Thyroid gland (tissue), 4 donors: Measurements from ENCODE around the gene PVALB. TPM values are rescaled to one million over a fixed set of nuclear protein-coding genes. Genes with fewer than 3 reads are reported as not detected.

ENCODE experiments used
- DNase-seq, 2 donors: peaks; one replicate each; pipeline ENCODE4 v3.0.0-alpha.2; 2019
- H3K27ac ChIP-seq, 3 donors: fragments of 200-600 bp; sonication (generic); 1 replicate in 2 of 3; 2 replicates in 1 of 3; pipeline ENCODE4 v1.5.1; 2016 to 2019; ENCODE audit warnings: mild to moderate bottlenecking in 1 of 3, moderate library complexity in 1 of 3
- H3K27me3 ChIP-seq: fragments of 200-600 bp; sonication (generic); one replicate; pipeline ENCODE4 v1.5.1; 2019
- H3K36me3 ChIP-seq, 2 donors: fragments of 200-600 bp; sonication (generic); one replicate each; pipeline ENCODE4 v1.5.1; 2016 to 2019
- H3K4me1 ChIP-seq, 2 donors: fragments of 200-600 bp; sonication (generic); one replicate each; pipeline ENCODE4 v1.5.1; 2017 to 2019
- H3K4me3 ChIP-seq, 3 donors: fragments of 200-600 bp; sonication (generic); replicated peaks in 1 of 3; 1 replicate in 2 of 3; 2 replicates in 1 of 3; pipeline ENCODE4 v1.5.1; 2016; ENCODE audit warnings: mild to moderate bottlenecking in 1 of 3
- H3K9me3 ChIP-seq: fragments of 200-600 bp; sonication (generic); one replicate; pipeline ENCODE4 v1.5.1; 2017
- POLR2A ChIP-seq, 2 donors: fragments of 450-650 bp; IDR thresholded peaks; one replicate each; pipeline ENCODE4 v1.6.1; 2017; ENCODE audit warnings: antibody characterized with exemption in 2 of 2, mild to moderate bottlenecking in 2 of 2, moderate library complexity in 1 of 2
- WGBS, 2 donors: methylation state at CpG; one replicate each; pipeline ENCODE4 v1.1.5; 2017; 5-methylcytosine and 5-hydroxymethylcytosine counted together
- intact Hi-C: fragments of 100-400 bp; cut with DNase I; formaldehyde crosslinking; loops from one replicate; pipeline ENCODE4 v1.15.1; 2023
- total RNA-seq, 4 donors: library from RNA; depleted of rRNA; stranded (reverse); fragments of >200 nt; gene quantifications; one replicate each; pipeline ENCODE4 v1.2.3, GENCODE V29; 2016
- TF ChIP-seq, protein P1 (sequence below), 6 experiments: fragments of 200-600 bp in 3 of 6; fragments of 450-650 bp in 3 of 6; sonication (generic) in 3 of 6; IDR thresholded peaks; one replicate each; pipeline ENCODE4 v1.5.1; 2016 to 2019; ENCODE audit warnings: antibody characterized with exemption in 6 of 6, mild to moderate bottlenecking in 2 of 6, inconsistent platforms in 1 of 6, moderate library complexity in 1 of 6

Gene PVALB, protein sequence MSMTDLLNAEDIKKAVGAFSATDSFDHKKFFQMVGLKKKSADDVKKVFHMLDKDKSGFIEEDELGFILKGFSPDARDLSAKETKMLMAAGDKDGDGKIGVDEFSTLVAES
- not detected for total RNA-seq

DNA sequence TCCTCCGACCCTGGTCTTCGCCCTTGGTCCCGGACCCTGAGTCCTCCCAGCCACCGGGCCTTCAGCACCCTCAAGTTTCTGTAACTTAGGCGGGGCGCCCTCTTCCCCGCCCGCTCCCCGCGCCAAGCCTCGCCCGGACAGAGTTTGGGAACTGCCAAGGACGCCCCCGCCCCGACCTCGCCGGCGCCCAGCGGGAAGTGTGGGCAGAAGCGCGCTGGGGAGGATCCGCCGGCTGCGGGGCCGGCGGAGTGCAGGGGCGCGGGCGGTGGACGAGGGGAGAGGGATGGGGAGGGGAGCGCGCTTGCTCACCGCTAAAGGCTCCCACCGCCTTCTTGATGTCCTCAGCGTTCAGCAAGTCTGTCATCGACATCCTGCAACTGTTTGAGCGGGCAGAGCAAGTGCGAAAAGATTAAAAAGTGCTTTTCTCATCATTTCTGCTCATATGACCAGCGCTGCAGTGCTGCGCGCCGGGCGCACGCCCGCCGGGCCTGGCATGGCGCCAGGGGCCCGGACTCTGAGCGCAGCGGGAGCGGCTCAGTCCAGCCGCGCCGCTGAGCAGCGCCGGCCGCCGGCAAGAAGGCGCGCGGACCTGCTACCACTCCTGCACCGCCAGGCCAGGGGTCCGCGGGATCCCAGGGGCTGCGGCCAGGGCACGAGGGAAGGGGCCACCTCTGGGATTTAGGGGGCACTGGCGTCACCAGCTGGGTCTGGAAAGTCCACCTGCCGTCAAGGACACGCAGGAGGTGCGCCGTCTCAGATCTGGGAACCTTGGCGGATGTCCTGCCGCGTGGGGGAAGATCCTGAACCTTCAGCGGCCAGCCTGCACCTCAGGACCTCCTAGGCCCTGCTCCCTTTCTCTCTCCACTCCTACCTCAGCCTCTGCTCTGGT lies at the start of gene PVALB:
PVALB (minus strand) TSS at position 400 of the 889 bp plus-strand sequence; CDS start at position 370, 30 bp downstream.
- DNase-seq: peak; percentile 32 to 49
- Histone ChIP-seq H3K4me3 (no peak within 1 kb of the TSS), H3K4me1 (peaks cover 4 to 14% of the 10 kb centered on the region in 2 donors), H3K9me3 (no peaks in the 10 kb centered on the region), H3K27ac (no peak within 1 kb of the TSS), H3K36me3 (no peaks in the 10 kb centered on the region), H3K27me3 (peaks cover 11% of the 10 kb centered on the region)
- intact Hi-C loops: no loop called here
- TF ChIP-seq, protein P1, sequence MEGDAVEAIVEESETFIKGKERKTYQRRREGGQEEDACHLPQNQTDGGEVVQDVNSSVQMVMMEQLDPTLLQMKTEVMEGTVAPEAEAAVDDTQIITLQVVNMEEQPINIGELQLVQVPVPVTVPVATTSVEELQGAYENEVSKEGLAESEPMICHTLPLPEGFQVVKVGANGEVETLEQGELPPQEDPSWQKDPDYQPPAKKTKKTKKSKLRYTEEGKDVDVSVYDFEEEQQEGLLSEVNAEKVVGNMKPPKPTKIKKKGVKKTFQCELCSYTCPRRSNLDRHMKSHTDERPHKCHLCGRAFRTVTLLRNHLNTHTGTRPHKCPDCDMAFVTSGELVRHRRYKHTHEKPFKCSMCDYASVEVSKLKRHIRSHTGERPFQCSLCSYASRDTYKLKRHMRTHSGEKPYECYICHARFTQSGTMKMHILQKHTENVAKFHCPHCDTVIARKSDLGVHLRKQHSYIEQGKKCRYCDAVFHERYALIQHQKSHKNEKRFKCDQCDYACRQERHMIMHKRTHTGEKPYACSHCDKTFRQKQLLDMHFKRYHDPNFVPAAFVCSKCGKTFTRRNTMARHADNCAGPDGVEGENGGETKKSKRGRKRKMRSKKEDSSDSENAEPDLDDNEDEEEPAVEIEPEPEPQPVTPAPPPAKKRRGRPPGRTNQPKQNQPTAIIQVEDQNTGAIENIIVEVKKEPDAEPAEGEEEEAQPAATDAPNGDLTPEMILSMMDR (IDR thresholded peaks at IDR 0.05): no peak
- no peak for TF ChIP-seq POLR2A (IDR thresholded peaks at IDR 0.05)
- WGBS, 2 donors: 4 to 6% methylated on average over 13 of the region's 75 CpGs

DNA sequence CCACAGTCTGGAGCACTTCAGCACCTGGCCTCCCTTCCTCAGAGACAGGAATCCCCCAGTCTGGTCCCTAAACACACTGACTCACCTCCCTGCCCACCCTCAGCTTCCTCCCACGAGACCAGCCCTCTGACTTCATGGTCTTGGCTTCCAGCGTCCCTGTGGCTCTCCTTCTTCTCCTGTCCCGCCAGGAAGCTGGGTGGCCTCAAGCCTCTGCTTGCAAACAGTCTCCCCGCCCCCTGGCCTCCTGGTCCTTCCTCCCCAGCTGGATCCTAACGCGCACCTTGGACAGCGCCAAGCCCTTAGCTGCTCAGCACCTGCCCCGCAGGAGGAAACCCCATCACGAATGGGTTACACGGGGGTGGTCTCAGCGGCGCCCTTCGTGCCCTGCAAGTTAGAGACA lies 48.5 kb upstream of the PVALB start:
- intact Hi-C loops: loop anchor here (10.0 kb wide), 1 partner anchor 169 kb away; no protein-coding TSS in a partner anchor
- no peak for TF ChIP-seq POLR2A (IDR thresholded peaks at IDR 0.05)
- TF ChIP-seq, protein P1 (IDR thresholded peaks at IDR 0.05): no peak
- Histone ChIP-seq H3K36me3 (no peaks in the 10 kb centered on the region), H3K4me3 (no peak overlapping the region), H3K27me3 (no peaks in the 10 kb centered on the region), H3K4me1 (no peaks in the 10 kb centered on the region), H3K27ac (no peak overlapping the region), H3K9me3 (no peaks in the 10 kb centered on the region)
- WGBS, 2 donors: 16 to 26% methylated on average over 13 of the region's 13 CpGs
- no peak for DNase-seq

DNA sequence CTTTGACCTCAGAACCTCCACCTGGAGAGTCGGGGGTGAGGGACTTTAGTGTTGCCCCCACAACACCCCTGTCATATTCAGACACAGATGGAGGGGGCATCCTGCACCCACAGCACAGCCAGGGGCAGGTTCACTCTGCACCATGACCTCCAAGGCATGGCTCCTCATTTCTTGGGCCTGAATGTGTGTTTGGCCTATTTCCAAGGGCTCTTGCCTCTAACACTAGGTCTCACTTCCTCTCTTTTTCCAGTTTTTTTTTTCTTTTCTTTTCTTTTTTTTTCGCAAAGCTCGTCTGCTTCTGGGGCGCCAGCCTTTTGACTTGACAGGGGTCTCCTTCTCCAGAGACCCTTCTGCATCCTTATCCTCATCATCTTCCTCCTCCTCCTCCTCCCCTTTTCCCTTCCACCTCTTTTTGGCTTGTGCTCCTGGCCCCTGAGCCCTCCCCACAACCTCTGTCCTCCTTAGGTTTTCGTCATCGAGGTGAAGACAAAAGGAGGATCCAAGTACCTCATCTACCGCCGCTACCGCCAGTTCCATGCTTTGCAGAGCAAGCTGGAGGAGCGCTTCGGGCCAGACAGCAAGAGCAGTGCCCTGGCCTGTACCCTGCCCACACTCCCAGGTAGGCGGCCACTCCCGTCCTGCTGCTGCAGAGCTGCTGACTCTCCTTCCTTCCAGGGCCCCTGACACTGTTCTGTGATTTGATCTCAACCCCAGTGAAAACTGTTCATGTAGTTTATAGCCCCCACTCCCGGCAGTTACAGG lies 47.8 kb upstream of the PVALB start:
- intact Hi-C loops: loop anchor here (10.0 kb wide), 1 partner anchor 170 kb away; no protein-coding TSS in a partner anchor
- no peaks in the 10 kb centered on the region for H3K27me3 ChIP-seq
- WGBS, 2 donors: 80 to 81% methylated on average over 14 of the region's 14 CpGs

DNA sequence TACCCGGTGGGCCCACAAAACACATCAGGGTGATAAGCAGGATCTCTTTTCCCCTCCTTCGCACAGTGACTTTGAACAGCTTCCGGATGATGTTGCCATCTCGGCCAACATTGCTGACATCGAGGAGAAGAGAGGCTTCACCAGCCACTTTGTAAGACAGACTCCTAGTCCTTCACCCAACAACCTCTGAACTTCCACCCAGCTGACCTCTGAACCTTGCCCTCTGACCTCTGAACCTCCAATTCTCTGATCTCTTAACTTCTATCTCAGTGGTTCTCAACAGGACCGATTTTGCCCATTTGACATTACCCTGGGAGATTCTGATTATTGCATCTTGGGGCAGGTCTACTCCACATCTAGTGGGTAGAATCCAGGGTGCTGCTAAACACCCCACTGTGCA lies 47.1 kb upstream of the PVALB start:
- Histone ChIP-seq H3K4me1 (no peaks in the 10 kb centered on the region), H3K36me3 (no peaks in the 10 kb centered on the region), H3K27ac (no peak overlapping the region), H3K4me3 (no peak overlapping the region), H3K9me3 (no peaks in the 10 kb centered on the region), H3K27me3 (no peaks in the 10 kb centered on the region)
- 86 to 94% methylated on average over 6 of the region's 6 CpGs for WGBS, 2 donors
- TF ChIP-seq, protein P1 (IDR thresholded peaks at IDR 0.05): no peak
- TF ChIP-seq POLR2A (IDR thresholded peaks at IDR 0.05): no peak
- DNase-seq: no peak
- intact Hi-C loops: loop anchor here (10.0 kb wide), 1 partner anchor 171 kb away; no protein-coding TSS in a partner anchor

More for the DNA sequence above, 47.8 kb upstream of the PVALB start:
- H3K9me3 ChIP-seq: no peaks in the 10 kb centered on the region
- no peaks in the 10 kb centered on the region for H3K4me1 ChIP-seq
- H3K27ac ChIP-seq: no peak overlapping the region
- no peak for DNase-seq
- TF ChIP-seq, protein P1 (IDR thresholded peaks at IDR 0.05): no peak
- TF ChIP-seq POLR2A (IDR thresholded peaks at IDR 0.05): no peak
- H3K36me3 ChIP-seq: no peaks in the 10 kb centered on the region
- no peak overlapping the region for H3K4me3 ChIP-seq
